Thoracic aorta (tissue), 2 donors: ENCODE measurements around the gene CCNA1. TPM values are rescaled to one million over a fixed set of nuclear protein-coding genes. Genes with fewer than 3 reads are reported as not detected.
A peak's percentile ranks its signal among the peaks of the same experiment; 100 is the strongest.

Source experiments
- ATAC-seq: fragments of 150-250 bp; one replicate; pipeline ENCODE4 v1.8.0; 2017; ENCODE audit warnings: low read depth; ENCODE audit not compliant: insufficient number of reproducible peaks, low FRiP score
- DNase-seq: peaks from one replicate; pipeline ENCODE4 v3.0.0-alpha.2; 2020; ENCODE audit warnings: low spot score
- H3K27ac ChIP-seq, 2 donors: fragments of 200-600 bp; sonication (generic); 1 replicate in 1 of 2; 2 replicates in 1 of 2; pipeline ENCODE4 v1.5.1; 2016; ENCODE audit warnings: mild to moderate bottlenecking in 2 of 2, moderate library complexity in 2 of 2
- H3K27me3 ChIP-seq: fragments of 200-600 bp; sonication (generic); replicated peaks from 2 replicates; pipeline ENCODE4 v1.6.0; 2016; ENCODE audit warnings: mild to moderate bottlenecking; ENCODE audit not compliant: insufficient read depth
- H3K36me3 ChIP-seq: fragments of 200-600 bp; sonication (generic); one replicate; pipeline ENCODE4 v1.5.1; 2016
- H3K4me1 ChIP-seq, 2 donors: fragments of 200-600 bp; sonication (generic); 1 replicate in 1 of 2; 2 replicates in 1 of 2; pipeline versions ENCODE4 v1.5.1 to v1.6.0; 2016; ENCODE audit warnings: low read depth in 2 of 2, mild to moderate bottlenecking in 1 of 2; ENCODE audit not compliant: control insufficient read depth in 1 of 2
- H3K4me3 ChIP-seq: fragments of 200-600 bp; sonication (generic); 2 replicates; pipeline ENCODE4 v1.5.1; 2016; ENCODE audit warnings: mild to moderate bottlenecking
- H3K9me3 ChIP-seq: fragments of 200-600 bp; sonication (generic); 2 replicates; pipeline ENCODE4 v1.5.1; 2016
- total RNA-seq, 2 donors: library from RNA; depleted of rRNA; stranded (reverse); fragments of >200 nt; gene quantifications; one replicate each; pipeline versions ENCODE4 v1.1.0 to v1.2.3, GENCODE V29; 2016
- TF ChIP-seq, protein P1 (sequence below): fragments of 200-600 bp; sonication (generic); IDR thresholded peaks from one replicate; pipeline ENCODE4 v1.5.1; 2019; ENCODE audit warnings: antibody characterized with exemption

Gene CCNA1
- total RNA-seq, 2 donors from 2014 or later: 0.41 to 1.1 TPM

DNA sequence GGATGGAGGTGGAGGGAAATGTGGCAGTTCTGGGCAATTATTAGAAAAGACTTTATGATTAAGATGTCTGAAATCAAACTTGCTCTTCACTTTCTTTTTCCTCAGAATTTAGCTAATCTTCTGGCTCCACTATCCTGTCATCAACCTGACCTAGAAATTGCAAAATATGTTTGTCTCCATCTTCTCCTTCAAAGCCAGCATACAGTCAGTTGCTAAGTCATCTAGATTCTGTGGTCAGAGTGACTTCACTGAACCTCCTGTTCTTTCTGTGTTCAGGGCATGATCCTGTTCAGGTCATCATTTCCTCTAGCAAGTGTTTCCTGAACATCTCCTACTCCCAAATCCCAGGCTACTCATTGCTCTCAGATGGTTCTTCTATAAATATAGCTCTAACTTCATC, 10.8 kb upstream of the CCNA1 start:
- Histone ChIP-seq H3K9me3 (no peaks in the 10 kb centered on the region), H3K4me1 (no peaks in the 10 kb centered on the region), H3K36me3 (no peaks in the 10 kb centered on the region), H3K27ac (no peak overlapping the region), H3K4me3 (no peak overlapping the region), H3K27me3 (no peaks in the 10 kb centered on the region)
- DNase-seq: no peak
- TF ChIP-seq, protein P1, sequence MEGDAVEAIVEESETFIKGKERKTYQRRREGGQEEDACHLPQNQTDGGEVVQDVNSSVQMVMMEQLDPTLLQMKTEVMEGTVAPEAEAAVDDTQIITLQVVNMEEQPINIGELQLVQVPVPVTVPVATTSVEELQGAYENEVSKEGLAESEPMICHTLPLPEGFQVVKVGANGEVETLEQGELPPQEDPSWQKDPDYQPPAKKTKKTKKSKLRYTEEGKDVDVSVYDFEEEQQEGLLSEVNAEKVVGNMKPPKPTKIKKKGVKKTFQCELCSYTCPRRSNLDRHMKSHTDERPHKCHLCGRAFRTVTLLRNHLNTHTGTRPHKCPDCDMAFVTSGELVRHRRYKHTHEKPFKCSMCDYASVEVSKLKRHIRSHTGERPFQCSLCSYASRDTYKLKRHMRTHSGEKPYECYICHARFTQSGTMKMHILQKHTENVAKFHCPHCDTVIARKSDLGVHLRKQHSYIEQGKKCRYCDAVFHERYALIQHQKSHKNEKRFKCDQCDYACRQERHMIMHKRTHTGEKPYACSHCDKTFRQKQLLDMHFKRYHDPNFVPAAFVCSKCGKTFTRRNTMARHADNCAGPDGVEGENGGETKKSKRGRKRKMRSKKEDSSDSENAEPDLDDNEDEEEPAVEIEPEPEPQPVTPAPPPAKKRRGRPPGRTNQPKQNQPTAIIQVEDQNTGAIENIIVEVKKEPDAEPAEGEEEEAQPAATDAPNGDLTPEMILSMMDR: no peak
- no peak for ATAC-seq

DNA sequence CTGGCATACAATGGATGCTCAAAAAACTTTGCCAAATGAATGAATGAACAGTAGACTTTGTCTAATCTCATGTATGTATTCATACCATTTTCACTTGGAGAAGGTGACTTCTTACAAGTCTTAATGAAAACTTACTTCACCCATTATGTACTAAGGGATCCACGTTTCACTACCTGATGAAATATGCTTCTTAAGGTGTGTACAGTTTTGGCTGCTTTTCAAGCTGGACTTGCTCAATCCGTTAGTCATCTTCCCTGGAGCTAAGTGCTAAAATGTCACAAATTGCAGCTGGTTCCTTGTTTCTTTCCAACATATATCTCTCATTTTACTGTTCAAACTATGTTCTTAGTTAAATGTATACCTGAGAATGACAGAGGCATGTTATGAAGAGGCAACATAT, 4.2 kb upstream of the CCNA1 start:
- Histone ChIP-seq H3K4me1 (peaks cover 20 to 28% of the 10 kb centered on the region in 2 donors), H3K4me3 (no peak overlapping the region), H3K36me3 (no peaks in the 10 kb centered on the region), H3K9me3 (no peaks in the 10 kb centered on the region), H3K27ac (no peak overlapping the region), H3K27me3 (no peaks in the 10 kb centered on the region)
- no peak for DNase-seq
- no peak for ATAC-seq
- TF ChIP-seq, protein P1: no peak

DNA sequence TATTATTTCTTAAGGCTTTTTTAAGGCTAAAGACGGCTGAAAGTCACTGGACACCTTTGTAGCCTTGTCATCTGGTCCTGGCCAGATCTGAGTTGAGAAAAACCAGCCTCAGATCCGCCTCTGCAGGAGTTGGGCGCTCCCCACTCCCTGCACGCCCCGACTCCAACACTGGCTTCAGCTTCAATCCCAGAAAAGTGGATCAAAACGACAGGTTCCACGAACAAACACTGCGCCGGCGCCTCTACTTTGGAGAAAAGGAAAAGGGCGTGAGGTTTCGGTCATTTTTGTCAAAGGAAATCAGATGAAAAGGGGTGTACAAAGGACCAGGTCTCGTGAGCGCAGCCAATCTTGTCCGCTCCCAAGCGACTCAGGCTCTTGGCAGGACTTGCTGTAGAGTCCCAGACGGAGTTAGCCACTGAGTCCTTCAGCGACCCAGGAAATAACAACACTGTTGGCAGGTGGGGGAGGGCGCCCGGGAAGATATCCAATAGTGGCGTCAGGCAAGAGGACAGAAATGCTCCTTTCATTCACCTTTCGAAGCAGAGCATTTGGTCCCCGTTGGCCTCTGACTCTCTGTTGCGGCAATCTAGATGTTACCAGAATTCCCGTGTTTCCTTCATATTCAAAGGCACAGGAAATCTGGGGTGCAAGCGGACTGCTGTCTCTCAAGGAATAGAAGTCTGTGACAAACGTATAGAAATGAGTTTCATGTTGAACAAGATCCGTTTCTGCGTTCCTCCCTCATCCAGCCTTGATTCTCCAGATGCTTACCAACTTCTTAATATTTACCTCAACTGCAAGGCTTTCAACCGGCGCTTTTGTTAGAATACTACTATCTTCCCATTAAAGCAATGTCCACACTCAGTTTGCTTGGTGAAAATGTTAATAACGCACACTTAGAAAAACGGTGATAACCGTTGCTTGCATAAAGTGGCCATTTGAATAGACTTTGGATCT, 1.8 kb upstream of the CCNA1 start:
- H3K36me3 ChIP-seq: no peaks in the 10 kb centered on the region
- no peak overlapping the region for H3K27ac ChIP-seq
- ATAC-seq (no peak), DNase-seq (no peak)
- H3K27me3 ChIP-seq: no peaks in the 10 kb centered on the region
- peak overlapping the region; percentile 80 for H3K4me3 ChIP-seq
- peaks cover 20 to 29% of the 10 kb centered on the region in 2 donors for H3K4me1 ChIP-seq
- H3K9me3 ChIP-seq: no peaks in the 10 kb centered on the region
- TF ChIP-seq, protein P1: no peak

DNA sequence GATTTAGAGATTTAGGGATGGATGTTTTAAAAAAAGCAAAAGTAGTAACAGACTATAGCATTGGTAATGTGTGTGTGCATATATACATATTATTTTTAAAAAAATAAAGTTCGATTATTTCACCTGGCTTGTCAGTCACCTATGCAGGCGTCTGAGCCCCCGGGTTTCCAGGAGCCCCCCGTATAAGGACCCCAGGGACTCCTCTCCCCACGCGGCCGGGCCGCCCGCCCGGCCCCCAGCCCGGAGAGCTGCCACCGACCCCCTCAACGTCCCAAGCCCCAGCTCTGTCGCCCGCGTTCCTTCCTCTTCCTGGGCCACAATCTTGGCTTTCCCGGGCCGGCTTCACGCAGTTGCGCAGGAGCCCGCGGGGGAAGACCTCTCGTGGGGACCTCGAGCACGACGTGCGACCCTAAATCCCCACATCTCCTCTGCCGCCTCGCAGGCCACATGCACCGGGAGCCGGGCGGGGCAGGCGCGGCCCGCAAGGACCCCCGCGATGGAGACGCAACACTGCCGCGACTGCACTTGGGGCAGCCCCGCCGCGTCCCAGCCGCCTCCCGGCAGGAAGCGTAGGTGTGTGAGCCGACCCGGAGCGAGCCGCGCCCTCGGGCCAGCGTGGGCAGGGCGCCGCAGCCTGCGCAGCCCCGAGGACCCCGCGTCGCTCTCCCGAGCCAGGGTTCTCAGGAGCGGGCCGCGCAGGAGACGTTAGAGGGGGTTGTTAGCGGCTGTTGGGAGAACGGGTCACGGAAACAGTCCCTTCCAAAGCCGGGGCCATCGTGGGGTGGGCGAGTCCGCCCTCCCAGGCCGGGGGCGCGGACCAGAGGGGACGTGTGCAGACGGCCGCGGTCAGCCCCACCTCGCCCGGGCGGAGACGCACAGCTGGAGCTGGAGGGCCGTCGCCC, 840 bp upstream of the CCNA1 start:
- H3K4me1 ChIP-seq: peaks cover 20 to 29% of the 10 kb centered on the region in 2 donors
- no peak for DNase-seq
- TF ChIP-seq, protein P1: no peak
- no peak overlapping the region for H3K27ac ChIP-seq
- H3K36me3 ChIP-seq: no peaks in the 10 kb centered on the region
- H3K4me3 ChIP-seq: peak overlapping the region; percentile 80
- no peak for ATAC-seq
- H3K27me3 ChIP-seq: no peaks in the 10 kb centered on the region
- H3K9me3 ChIP-seq: no peaks in the 10 kb centered on the region

DNA sequence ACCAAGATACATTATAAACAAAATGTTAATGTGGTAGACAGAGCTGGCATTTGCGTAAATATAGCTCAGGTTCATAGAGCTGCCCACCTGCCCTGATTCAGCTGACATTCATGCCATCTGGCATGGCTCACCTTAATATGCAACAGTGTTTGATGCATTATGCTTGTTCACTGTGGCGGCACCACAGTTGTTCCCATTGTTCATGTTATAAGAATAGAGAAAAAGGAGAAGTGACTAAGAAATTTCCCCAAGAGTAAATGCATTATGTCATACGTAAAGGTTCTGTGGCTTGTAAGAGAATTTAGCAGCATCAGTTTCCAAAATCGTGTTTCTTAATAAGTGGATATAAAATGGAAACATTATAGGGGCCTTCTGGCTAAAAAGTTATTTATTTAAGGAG, 4.5 kb downstream of the CCNA1 start:
- ATAC-seq (no peak), DNase-seq (no peak)
- Histone ChIP-seq H3K4me1 (peaks cover 5 to 12% of the 10 kb centered on the region in 2 donors), H3K9me3 (no peaks in the 10 kb centered on the region), H3K27me3 (no peaks in the 10 kb centered on the region), H3K36me3 (no peaks in the 10 kb centered on the region), H3K4me3 (no peak overlapping the region), H3K27ac (no peak overlapping the region)
- TF ChIP-seq, protein P1: no peak
